ENCODE measurements around the gene TARBP2. TPM values are rescaled to one million over a fixed set of nuclear protein-coding genes. Genes with fewer than 3 reads are reported as not detected.

TARBP2 gene
- polyA plus RNA-seq, 1 of the 3 experiments (the other 2 are of a cell fraction): 57.8 TPM

GRCh38 chr12:53497461-53497860, 3.6 kb upstream of the TARBP2 start:
- no peak overlapping the region for H3K4me3 ChIP-seq (ENCODE audit: low read depth in 2 of 2, low read length in 1 of 2)
- WGBS (ENCODE audit: low lambda C conversion rate): 81% methylated on average over 3 of the region's 3 CpGs
- H3F3A ChIP-seq (replicated peaks; ENCODE audit: insufficient read depth): peaks cover 20% of the 10 kb centered on the region
- no peak overlapping the region for H3K9ac ChIP-seq
- H2AFZ ChIP-seq (ENCODE audit: low read depth): no peak overlapping the region
- no peak for TF ChIP-seq MEF2A (IDR thresholded peaks at IDR 0.05; ENCODE audit: borderline replicate concordance, low read depth)
- TF ChIP-seq REST (IDR thresholded peaks at IDR 0.05; ENCODE audit: low read depth, low read length): no peak
- no peak for TF ChIP-seq TEAD4 (IDR thresholded peaks at IDR 0.05; ENCODE audit: borderline replicate concordance, insufficient read depth)
- no peaks in the 10 kb centered on the region for H3K27me3 ChIP-seq (ENCODE audit: insufficient read depth)
- peaks cover 43% of the 10 kb centered on the region for H3K79me2 ChIP-seq (ENCODE audit: insufficient read depth)
- H4K20me1 ChIP-seq (ENCODE audit: insufficient read depth): no peaks in the 10 kb centered on the region
- no peak for DNase-seq
- H3K9me3 ChIP-seq: no peaks in the 10 kb centered on the region
- no peak overlapping the region; a peak in 1 of 4 replicates for H3K27ac ChIP-seq (ENCODE audit: low read depth in 2 of 2, low read length in 1 of 2)
- ChIA-PET CTCF (interaction anchor here (0.9 to 8.2 kb wide), 7 partner anchors 11 to 199 kb away, joined by 3 to 46 read pairs (median 5); partner anchors contain the start of gene AAAS), POLR2A (no interaction called here)
- H3K4me1 ChIP-seq (ENCODE audit: control insufficient read depth in 1 of 2, insufficient read depth in 2 of 2, low read depth in 1 of 2, low read length in 1 of 2): peaks cover 20 to 47% of the 10 kb centered on the region in 2 experiments
- 0 out of 2 replicates have a peak overlapping the region, but pooled peaks have one; percentile 15 for H3K4me2 ChIP-seq
- no peaks in the 10 kb centered on the region for H3K9me2 ChIP-seq
- peaks cover 3 to 5% of the 10 kb centered on the region in 2 experiments for H3K36me3 ChIP-seq (replicated peaks in 1 of 2; ENCODE audit: control insufficient read depth in 1 of 2, insufficient read depth in 2 of 2, low read length in 1 of 2)

GRCh38 chr12:53498235-53498630, 2.9 kb upstream of the TARBP2 start:
- Histone ChIP-seq H3K9ac (peak overlapping the region; percentile 30; the same call in 1 of the 2 replicates), H4K20me1 (ENCODE audit: insufficient read depth) (no peaks in the 10 kb centered on the region), H3K4me1 (ENCODE audit: control insufficient read depth in 1 of 2, insufficient read depth in 2 of 2, low read depth in 1 of 2, low read length in 1 of 2) (peaks cover 27 to 54% of the 10 kb centered on the region in 2 experiments), H3K4me2 (peak overlapping the region; percentile 88), H2AFZ (ENCODE audit: low read depth) (no peak overlapping the region), H3K27me3 (ENCODE audit: insufficient read depth) (no peaks in the 10 kb centered on the region), H3F3A (replicated peaks; ENCODE audit: insufficient read depth) (peaks cover 20% of the 10 kb centered on the region), H3K9me2 (no peaks in the 10 kb centered on the region), H3K36me3 (replicated peaks in 1 of 2; ENCODE audit: control insufficient read depth in 1 of 2, insufficient read depth in 2 of 2, low read length in 1 of 2) (peaks cover 5 to 6% of the 10 kb centered on the region in 2 experiments), H3K9me3 (no peaks in the 10 kb centered on the region), H3K27ac (ENCODE audit: low read depth in 2 of 2, low read length in 1 of 2) (peak overlapping the region in 1 of 2 experiments; percentile 88; a peak in 1 of 4 replicates), H3K79me2 (ENCODE audit: insufficient read depth) (peaks cover 48% of the 10 kb centered on the region), H3K4me3 (ENCODE audit: low read depth in 2 of 2, low read length in 1 of 2) (peak overlapping the region; percentile 52 to 72)
- no peak for DNase-seq
- ChIA-PET CTCF (interaction anchor here (0.9 to 8.2 kb wide), 10 partner anchors 11 to 286 kb away, joined by 3 to 46 read pairs (median 5); partner anchors contain the start of genes AAAS and NPFF), POLR2A (no interaction called here)
- 88% methylated on average over 2 of the region's 2 CpGs for WGBS (ENCODE audit: low lambda C conversion rate)
- TF ChIP-seq MXI1 (IDR thresholded peaks at IDR 0.05; ENCODE audit: low read depth, low read length): no peak

Data from SK-N-SH (cell line).